GM18861 (cell line): Measurements from ENCODE around the gene EPHB1.
"Not testable (repeated sequence)": the region's sequence is repeated elsewhere in the genome, so short reads cannot be mapped to it uniquely, and the experiment has no call there.

Experiments
- ATAC-seq: cut with Tn5 transposase; IDR thresholded peaks from one replicate; pipeline ENCODE4 v1.9.1; 2021; ENCODE audit not compliant: unreplicated experiment

Gene EPHB1

DNA sequence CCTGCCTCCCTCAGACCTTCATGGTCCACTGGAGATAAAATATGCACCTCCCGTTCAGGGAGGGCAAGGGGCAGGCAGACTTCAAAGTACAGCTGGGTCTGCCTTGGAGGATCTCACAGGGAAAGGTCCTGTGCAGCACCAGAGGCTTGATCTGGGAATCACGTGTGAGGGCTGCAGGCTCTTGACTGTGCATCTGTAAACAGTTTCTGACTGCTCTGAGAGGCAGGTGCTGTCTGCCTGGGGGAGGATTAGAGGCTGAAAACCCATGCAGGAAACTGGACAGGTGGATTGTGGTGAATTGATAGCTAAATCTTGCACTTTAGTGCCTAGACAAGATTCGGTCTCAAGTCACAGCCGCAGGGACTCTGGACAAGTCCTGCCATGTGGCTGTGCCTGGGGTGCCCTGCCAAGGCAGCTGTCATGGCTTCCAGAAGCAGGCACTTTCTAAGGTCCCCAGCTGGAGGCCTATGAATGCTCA lies 239.3 kb downstream of the EPHB1 start:
- ATAC-seq: no peak

DNA sequence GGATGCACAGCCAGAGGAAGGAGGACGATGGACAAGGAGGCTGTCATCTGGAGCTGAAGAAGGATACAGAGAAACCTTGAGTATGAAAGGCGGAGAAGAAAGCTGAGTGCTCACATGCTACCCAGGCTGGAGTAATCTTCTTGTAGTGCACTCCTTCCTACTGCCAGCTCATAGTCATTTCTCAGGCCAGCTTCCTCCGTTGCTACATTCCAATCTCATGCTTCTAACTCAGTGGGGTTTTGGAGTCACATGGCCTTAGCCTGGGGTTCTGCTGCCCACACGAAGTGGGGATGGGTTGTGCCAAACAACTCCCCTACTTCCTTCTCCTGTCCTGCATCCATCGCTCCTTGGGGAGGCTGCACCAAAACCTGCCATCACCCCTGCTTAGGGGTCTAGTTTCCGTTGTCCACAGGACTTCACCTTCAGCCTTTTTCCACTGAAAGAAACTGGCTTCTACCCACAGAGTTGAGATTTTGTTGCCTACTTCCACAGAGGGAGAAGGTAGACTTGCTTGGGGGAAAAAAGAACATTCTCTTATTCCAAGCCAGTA lies 239.9 kb downstream of the EPHB1 start:
- ATAC-seq: no peak

DNA sequence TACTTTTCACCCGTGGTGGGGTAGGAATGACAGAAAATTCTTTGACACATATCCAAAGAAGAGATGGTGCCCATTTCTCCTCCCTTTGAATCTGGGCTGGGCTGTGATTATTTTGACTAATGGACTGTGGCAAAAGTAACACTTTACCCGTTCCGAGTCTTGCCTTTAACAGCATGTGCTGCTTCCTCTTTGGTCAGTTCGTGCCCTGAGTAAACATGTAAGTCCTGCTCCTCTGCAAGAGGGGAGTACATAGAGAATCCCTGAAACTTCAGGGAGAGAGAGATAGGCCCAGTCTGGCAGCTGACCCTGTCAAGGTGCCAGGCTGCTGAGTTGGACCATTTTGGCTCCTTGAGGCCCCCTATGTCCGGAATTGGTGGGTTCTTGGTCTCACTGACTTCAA lies 243.1 kb downstream of the EPHB1 start:
- ATAC-seq: no peak

DNA sequence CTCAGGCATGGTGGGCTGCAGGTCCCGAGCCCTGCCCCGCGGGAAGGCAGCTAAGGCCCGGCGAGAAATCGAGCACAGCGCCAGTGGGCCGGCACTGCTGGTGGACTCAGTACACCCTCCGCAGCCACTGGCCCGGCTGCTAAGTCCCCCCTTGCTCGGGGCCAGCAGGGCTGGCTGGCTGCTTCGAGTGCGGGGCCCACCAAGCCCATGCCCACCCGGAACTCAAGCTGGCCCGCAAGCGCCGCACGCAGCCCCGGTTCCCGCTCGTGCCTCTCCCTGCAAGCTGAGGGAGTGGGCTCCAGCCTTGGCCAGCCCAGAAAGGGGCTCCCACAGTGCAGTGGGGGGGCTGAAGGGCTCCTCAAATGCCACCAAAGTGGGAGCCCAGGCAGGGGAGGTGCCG lies 244.5 kb downstream of the EPHB1 start:
- not testable (repeated sequence) for ATAC-seq

DNA sequence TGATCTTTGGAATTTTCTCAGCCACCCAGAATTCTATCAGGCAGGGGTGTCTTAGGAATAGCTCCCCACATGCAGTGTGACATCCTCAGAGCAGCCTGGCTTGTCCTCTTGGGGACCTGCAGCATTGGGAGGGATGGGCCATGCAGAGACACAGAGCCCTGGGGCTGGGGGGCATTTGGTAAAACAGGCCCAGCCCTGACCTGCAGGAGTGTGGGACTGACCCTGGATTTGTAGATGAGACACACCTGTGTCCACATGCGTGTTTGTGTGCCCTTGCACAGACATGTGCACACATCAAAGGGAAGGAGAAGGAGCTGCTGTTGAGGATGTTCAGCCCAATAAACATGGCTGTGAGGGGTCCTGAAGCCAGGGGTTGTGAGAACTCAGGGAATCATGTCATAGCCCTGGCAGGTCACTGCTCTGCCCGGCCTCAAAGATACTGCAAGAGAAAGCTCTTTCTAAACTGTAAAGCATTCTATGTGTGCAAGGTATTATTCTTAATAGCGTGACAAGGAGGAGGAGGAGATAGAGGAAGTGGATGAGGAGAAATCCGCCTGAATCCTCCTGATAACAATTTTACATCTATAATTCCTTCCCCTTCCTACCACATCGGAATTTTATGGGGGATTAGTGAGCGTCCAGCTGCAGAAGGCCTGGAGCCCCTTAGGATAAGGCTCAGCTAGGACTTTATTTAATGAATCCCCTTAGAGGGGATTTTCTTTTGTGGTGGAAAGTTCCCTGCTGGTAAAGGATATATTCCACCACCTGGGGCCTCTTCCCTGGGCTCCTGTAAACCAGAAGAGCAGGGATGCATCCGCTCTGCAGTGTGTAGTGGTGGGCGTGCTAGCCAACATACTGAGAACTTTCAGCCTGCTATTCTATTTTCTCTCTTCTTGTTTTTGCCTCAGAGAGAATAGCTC lies 245.5 kb downstream of the EPHB1 start:
- ATAC-seq: no peak

DNA sequence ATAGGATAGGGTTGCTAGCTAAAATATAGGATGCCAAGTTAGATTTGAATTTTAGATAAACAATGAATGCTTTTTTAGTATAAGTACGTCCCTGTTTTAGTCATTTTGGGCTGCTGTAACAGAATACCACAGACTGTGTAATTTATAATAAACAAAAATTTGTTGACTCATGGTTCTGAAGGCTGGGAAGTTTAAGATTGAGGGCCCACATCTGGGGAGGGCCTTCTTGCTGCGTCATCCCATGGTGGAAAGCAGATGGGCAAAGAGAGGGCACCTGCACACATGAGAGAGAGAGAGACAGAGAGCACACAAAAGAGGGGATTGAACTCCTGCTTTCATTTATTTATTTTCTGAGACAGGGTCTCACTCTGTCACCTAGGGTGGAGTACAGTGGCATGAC lies 246.5 kb downstream of the EPHB1 start:
- ATAC-seq: no peak

DNA sequence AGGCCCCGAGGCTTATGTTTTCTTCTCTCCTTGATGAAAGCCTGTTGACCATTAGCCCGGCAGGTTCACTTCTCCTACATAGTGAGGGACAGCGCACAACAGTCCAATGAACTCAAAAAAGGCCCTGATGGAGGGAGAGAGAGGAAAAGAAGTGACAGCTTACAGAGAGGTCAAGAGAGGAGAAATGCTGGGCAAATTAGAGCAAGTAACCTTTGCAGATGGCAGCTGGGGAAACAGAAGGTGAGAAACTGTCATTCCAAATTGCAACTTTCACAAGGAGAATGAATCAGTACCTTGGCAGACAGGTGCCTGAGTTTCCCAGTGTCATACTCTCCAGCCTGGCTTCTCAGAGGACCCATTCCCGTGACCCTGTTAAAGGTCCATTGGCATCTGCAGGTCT lies 252.0 kb downstream of the EPHB1 start:
- ATAC-seq: no peak

DNA sequence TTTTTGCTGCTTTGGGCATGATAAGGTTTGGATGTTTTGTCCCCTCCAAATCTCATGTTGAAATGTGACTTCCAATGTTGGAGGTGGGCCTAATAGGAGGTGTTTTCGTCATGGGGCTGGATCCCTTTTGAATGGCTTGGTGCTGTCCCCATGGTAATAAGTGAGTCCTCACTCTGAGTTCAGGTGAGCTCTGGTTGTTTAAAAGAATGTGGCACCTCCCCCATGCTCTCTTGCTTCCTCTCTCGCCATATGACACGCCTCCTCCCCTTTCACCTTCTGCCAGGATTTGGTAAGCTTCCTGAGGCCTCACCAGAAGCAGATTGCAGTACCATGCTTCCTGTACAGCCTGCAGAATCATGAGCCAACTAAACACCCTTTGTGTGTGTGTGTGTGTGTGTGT lies 255.5 kb downstream of the EPHB1 start:
- ATAC-seq: no peak

DNA sequence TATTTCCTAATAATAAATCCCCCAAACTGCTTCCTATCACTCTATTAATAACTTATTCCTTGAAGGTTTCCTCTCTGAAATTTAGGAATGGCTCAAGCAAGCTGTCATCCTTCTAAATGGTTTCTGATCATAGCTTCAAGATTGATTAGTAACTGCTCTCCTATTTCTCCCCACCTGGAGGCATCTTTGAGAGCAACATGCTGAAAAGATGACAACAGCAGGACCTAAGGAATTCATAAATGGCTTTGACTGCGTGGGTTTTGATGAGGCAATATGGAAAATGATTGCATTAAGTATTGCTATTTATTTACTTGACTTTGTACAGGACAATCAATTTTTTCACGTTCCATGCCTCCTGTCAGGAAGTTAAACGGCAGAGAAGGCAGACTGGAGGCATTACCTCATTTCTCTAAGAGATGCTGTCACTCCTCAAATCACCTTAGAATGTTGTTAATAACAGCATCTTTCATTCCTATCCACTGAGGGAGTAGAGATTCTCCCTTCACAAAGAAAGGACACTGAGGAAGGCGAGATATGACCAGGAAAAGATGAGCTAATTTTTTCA lies 256.4 kb downstream of the EPHB1 start:
- ATAC-seq: no peak

DNA sequence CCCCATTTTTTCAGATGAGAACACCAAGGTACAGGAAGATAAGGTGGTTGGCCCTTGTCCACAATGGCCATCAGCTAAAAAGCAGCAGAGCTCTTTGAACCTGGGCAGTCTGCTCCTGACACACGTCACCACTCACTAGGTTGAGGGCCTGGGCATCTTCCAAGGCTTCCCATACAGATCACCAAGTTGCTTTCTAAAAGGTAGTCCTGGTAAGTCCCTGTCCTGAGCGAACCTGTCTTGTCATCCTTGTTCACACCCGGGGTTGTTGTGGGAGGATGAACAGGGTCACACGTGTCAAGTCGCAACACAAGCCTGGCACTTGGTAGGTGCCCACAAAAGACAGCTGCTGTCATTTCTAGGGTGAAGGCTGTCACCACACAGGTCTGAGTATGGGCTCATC lies 260.4 kb downstream of the EPHB1 start:
- no peak for ATAC-seq

DNA sequence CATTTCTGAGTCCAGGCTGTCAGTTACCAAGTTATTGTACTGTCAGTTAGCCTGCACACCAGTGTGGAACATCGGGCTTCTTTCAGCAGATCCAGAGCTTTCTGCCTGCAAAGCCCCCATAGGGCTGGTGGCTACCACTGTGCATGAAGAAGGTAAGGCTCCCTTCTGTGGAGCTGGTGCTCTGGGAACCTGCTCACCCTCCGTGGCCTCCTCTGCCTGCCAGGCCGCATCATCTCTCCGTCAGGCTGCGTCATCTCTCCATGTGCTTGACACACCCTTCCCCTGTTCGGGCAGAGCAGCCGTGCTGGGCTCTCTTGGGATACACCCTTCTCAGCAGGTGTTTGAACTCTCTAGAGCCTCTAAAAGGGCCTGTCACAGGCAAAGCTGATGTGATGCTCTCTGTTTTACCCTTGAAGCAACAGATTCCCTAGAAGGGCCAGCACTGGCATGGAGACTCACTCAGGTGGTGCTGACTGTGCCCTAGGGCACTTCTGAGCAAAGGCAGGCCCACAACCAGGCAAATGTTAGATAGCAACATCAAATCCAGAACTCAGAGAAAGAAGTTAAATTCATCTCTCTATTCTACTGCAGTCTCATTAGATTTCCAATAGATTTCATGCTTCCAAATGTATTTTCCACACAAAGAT lies 261.1 kb downstream of the EPHB1 start:
- ATAC-seq: no peak

DNA sequence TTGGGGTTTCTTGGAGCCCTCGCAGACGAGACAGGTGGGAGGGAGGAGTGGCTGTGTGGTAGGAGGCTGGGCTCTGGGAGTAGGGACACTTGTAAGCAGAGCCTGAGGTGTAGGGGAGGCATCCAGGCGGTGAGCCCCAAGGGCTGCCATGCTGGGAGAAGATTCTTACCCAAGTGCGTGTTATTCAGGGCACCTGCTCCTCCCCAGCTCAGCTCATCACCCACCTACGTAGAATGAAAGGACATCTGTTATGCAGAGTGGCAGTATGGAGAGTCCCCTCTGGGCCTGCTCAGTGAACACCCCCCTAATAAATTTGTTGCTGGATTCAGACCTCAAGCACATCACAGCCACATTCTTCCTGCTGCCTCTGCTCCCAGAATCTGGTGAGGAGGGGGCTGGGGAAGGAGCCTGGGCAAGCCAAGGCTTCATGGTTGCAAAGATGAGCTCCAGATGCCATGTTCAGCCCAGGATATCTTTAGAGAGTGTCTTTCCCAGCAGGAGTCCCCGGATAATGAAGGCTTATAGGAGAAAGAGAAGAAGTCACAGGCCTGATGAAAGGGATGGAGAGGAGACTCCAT lies 261.8 kb downstream of the EPHB1 start:
- ATAC-seq: no peak

DNA sequence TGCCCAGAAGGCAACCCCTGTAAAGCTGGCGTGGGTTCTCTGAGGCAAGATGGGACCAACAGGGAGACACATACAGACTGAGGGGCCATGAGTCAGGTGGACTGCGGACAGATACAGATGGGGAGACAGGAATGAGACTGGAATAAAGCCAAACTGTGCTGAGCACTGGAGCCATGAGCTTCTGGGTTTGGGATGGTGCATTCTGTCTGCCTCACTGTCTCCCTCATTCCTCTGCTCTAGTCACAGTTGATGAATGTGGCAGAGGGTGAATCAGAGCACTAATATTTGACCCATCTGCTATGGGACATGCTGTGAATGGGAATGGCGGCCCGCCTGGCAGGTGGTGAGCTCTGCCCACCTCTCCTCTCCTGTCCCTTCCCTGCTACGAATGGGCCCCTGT lies 262.9 kb downstream of the EPHB1 start:
- no peak for ATAC-seq

DNA sequence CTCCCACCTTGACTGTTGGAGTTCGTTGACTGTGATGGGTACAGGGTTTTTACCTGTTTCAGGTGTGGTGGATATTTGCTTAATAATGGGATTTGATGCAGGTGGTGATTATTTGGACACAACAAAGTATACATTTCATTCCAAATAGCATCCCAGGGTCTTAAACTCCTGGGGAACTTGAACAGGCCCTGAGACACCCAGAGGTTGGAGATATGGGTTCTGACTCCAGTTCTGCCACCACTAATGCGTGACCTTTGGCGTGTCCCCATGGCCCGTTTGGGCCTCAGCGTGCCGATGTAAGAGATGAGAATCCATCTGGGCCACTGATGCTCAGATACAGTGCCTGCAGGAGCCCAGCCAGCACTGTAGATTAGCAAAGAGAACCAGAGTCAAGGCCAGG lies 264.5 kb downstream of the EPHB1 start:
- no peak for ATAC-seq

DNA sequence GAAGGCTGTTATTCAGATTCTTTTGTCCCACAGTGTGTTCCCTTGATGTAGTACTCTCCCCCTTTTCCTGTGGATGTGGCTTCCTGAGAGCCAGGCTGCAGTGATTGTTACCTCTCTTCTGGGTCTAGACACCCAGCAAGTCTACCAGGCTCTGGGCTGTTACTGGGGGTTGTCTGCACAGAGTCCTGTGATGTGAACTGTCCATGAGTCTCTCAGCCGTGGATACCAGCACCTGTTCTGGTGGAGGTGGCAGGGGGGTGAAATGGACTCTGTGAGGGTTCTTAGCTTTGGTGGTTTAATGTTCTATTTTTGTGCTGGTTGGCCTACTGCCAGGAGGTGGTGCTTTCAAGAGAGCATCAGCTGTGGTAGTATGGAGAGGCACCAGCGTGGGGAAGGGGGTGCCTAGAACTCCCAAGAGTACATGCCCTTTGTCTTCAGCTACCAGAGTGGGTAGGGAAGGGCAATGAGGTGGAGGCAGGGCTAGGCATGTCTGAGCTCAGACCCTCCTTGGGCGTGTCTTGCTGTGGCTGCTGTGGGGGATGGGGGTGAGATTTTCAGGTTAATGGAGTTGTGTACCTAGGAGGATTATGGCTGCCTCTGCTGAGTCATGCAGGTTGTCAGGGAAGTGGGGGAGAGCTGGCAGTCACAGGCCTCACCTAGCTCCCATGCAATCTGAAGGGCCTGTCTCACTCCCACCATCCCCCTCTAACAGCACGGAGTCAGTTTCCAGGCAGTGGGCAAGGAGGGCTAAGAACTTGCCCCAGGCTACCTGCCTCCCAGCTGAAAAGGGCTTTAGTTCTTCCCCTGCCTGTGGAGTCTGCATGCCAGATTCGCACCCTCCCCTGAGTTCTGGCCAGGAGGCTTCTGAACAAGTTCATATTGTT lies 272.0 kb downstream of the EPHB1 start:
- not testable (repeated sequence) for ATAC-seq

DNA sequence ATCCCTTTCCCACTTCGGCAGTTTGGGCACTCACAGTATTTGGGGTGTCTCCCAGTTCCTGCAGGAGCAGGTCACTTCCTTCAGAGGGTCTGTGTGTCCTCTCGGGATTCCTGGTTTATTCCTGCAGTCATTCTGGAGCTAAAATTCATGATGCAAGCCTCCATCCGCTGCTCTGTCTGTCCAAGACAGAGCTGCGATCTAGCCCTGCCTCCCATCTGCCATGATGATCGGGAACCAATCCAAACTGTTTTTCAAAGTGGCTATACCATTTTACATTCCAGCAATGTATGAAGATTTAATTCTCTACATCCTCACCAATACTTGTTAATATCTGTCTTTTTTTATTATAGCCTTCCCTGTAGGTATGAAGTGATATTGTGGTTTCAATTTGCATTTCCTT lies 273.0 kb downstream of the EPHB1 start:
- ATAC-seq: no peak

DNA sequence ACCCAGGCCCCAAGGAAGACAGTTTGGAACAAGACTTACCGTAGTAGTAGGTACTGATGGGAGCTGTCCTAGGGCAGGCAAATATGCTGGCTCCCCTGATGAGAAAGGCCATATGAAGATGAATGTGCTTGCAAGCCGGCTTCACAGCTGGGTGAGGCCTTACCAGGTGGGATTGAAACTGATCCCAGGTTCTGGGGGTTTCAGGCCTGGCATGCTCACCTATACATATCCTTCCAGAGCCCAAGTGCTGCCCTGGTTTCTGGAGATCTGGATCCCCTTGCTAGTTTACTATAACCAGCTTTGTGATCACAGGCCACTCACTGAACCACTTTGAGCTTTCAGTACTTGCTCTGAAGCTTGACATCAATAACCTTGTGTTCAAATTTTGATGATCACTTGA lies 274.3 kb downstream of the EPHB1 start:
- no peak for ATAC-seq

DNA sequence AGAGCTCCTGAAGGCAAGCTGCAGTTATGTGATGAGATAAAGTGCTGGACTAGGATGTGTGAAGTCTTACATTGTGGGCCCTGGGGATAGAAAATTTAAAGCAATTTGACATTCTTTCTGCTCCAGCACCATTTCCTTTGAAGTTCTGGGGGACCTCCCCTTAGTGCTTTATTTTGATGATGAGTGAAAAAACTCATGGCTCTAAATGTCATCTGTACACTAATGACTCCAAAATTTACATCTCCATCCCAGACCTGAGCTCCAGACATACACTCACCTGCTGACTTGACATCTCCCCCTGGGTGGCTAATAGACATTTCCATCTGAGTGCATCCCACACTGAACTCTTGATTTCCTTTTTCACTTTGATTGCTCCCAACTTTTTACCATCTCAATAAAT lies 276.4 kb downstream of the EPHB1 start:
- ATAC-seq: no peak

DNA sequence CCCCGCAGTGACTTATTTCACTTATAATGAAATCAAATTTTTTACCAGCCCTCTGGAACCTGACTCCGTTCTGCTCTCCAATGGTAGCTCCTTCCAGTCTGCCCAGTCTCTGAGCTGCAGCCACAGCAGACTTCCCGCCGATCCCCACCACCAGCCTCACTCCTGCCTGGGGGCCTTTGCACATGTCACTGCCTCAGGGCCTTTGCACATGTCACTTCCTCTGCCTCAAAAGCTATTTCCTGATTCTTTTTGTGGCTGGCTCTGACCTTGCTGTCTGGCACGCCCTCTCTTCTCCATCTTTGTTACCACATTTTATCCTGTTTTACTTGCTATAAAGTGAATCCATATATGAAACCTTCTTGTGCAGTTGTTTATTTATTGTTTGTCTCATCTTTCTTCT lies 277.4 kb downstream of the EPHB1 start:
- no peak for ATAC-seq

DNA sequence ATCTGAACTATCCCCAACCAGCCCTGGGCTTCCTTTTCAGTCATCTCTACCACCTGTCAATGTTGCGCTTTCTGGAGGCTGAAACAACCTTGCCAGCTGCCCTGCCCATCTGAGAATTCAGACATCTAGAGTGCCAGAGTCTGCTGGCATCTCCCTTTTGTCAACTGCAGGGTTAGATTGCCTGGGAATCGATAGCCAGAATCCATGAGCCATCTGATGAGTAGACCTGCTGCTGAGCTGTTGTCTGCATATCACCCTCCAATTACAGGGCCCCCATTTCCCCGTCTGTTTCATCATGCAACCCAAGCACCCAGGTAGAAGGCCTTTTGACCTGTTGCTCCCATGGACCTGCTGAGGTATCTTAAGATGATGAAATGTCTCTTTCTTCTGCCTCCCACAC lies 280.1 kb downstream of the EPHB1 start:
- ATAC-seq: no peak
